Breast epithelium (tissue), 4 donors: Measurements from ENCODE around the gene HEATR5A. TPM values are rescaled to one million over a fixed set of nuclear protein-coding genes. Genes with fewer than 3 reads are reported as not detected.

ENCODE experiments used
- DNase-seq, 2 donors: peaks; one replicate each; pipeline ENCODE4 v3.0.0-alpha.2; 2019; ENCODE audit warnings: low spot score in 2 of 2
- H3K27ac ChIP-seq, 2 donors: fragments of 200-600 bp; sonication (generic) in 1 of 2; one replicate each; pipeline ENCODE4 v1.5.1; 2016 to 2019; ENCODE audit warnings: mild to moderate bottlenecking in 1 of 2
- H3K27me3 ChIP-seq, 2 donors: fragments of 200-600 bp; sonication (generic) in 1 of 2; one replicate each; pipeline versions ENCODE4 v1.5.1 to v1.6.0; 2017 to 2019; ENCODE audit warnings: control low read depth in 1 of 2, mild to moderate bottlenecking in 1 of 2
- H3K36me3 ChIP-seq: fragments of 200-600 bp; one replicate; pipeline ENCODE4 v1.5.1; 2019
- H3K4me1 ChIP-seq, 2 donors: fragments of 200-600 bp; sonication (generic); one replicate each; pipeline ENCODE4 v1.5.1; 2016 to 2019; ENCODE audit warnings: control low read depth in 1 of 2
- H3K4me3 ChIP-seq, 3 donors: fragments of 200-600 bp; sonication (generic); 1 replicate in 2 of 3; 2 replicates in 1 of 3; pipeline ENCODE4 v1.5.1; 2016 to 2019; ENCODE audit warnings: mild to moderate bottlenecking in 3 of 3, moderate library complexity in 2 of 3
- H3K9me3 ChIP-seq, 2 donors: fragments of 200-600 bp; sonication (generic) in 1 of 2; one replicate each; pipeline ENCODE4 v1.5.1; 2016 to 2019; ENCODE audit warnings: control low read depth in 1 of 2
- POLR2A ChIP-seq: fragments of 450-650 bp; IDR thresholded peaks from one replicate; pipeline ENCODE4 v1.6.1; 2016; ENCODE audit warnings: antibody characterized with exemption, mild to moderate bottlenecking, moderate library complexity
- POLR2AphosphoS5 ChIP-seq, 3 donors: sonication (generic); formaldehyde crosslinking; IDR thresholded peaks; one replicate each; pipeline ENCODE4 v1.6.1; 2017; ENCODE audit warnings: antibody characterized with exemption in 3 of 3
- intact Hi-C: fragments of 100-400 bp; cut with DNase I; formaldehyde crosslinking; loops from one replicate; pipeline ENCODE4 v1.15.1; 2023; ENCODE audit warnings: low total_unique reads
- total RNA-seq, 3 donors: library from RNA; depleted of rRNA; stranded (reverse); fragments of >200 nt; gene quantifications; one replicate each; pipeline ENCODE4 v1.1.0, GENCODE V29; 2016
- TF ChIP-seq, protein P1 (sequence below), 3 donors: fragments of 450-650 bp; IDR thresholded peaks; one replicate each; pipeline ENCODE4 v1.5.1; 2016 to 2017; ENCODE audit warnings: antibody characterized with exemption in 3 of 3, mild to moderate bottlenecking in 3 of 3, moderate library complexity in 3 of 3

Gene HEATR5A
- total RNA-seq, 3 donors from 2014 or later: 24.6 to 43.9 (median 34.7) TPM

DNA sequence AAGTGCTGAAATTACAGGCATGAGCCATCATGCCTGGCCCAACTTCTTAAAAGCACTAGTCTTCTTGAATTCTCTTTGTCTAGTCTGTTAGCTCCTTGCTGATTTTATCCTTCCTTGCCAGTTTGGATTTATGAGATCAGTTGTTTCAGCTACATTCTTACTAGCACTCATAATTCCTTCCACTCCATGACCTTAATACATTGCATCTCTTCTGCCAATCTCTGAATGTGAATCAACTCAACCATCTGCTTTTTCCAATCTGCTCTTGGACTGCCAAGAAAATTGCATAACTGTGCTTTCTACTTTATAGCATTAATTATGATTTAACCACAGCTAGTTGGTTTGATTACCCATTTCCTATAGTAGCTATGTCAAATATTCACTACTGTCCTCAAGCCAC is 14.9 kb upstream of the HEATR5A start:
- no peaks in the 10 kb centered on the region for H3K27me3 ChIP-seq
- intact Hi-C loops: no loop called here
- H3K9me3 ChIP-seq: no peaks in the 10 kb centered on the region
- H3K4me3 ChIP-seq: no peak overlapping the region
- TF ChIP-seq POLR2AphosphoS5 (IDR thresholded peaks at IDR 0.05): peak in 1 of 3 donors; percentile 42
- no peak for TF ChIP-seq POLR2A
- H3K36me3 ChIP-seq: no peaks in the 10 kb centered on the region
- no peaks in the 10 kb centered on the region for H3K4me1 ChIP-seq
- H3K27ac ChIP-seq: peak overlapping the region in 1 of 2 donors; percentile 35
- no peak for DNase-seq

DNA sequence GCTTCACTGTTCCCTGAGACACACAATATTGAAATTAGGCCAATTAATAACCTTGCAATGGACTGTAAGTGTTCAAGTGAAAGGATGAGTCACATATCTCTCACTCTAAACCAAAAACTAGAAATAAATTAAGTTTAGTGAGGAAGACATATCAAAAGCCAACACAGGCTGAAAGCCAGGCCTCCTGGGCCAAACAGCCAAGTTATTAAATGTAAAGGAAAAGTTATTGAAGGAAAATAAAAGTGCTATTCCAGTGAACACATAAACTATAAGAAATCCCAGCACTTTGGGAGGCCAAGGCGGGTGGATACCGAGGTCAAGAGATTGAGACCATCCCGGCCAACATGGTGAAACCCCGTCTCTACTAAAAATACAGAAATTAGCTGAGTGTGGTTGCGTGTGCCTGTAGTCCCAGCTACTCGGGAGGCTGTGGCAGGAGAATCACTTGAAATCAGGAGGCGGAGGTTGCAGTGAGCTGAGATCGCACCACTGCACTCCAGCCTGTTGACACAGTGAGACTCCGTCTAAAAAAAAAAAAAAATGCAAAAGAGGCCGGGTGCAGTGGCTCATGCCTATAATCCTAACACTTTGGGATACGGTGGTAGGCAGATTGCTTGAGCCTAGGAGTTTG is 10.4 kb upstream of the HEATR5A start:
- intact Hi-C loops: no loop called here
- Histone ChIP-seq H3K4me1 (no peaks in the 10 kb centered on the region), H3K27ac (no peak overlapping the region), H3K27me3 (no peaks in the 10 kb centered on the region), H3K9me3 (no peaks in the 10 kb centered on the region), H3K4me3 (no peak overlapping the region), H3K36me3 (no peaks in the 10 kb centered on the region)
- TF ChIP-seq, protein P1, sequence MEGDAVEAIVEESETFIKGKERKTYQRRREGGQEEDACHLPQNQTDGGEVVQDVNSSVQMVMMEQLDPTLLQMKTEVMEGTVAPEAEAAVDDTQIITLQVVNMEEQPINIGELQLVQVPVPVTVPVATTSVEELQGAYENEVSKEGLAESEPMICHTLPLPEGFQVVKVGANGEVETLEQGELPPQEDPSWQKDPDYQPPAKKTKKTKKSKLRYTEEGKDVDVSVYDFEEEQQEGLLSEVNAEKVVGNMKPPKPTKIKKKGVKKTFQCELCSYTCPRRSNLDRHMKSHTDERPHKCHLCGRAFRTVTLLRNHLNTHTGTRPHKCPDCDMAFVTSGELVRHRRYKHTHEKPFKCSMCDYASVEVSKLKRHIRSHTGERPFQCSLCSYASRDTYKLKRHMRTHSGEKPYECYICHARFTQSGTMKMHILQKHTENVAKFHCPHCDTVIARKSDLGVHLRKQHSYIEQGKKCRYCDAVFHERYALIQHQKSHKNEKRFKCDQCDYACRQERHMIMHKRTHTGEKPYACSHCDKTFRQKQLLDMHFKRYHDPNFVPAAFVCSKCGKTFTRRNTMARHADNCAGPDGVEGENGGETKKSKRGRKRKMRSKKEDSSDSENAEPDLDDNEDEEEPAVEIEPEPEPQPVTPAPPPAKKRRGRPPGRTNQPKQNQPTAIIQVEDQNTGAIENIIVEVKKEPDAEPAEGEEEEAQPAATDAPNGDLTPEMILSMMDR (IDR thresholded peaks at IDR 0.05): no peak
- TF ChIP-seq POLR2AphosphoS5 (IDR thresholded peaks at IDR 0.05) (no peak), POLR2A (no peak)
- no peak for DNase-seq

DNA sequence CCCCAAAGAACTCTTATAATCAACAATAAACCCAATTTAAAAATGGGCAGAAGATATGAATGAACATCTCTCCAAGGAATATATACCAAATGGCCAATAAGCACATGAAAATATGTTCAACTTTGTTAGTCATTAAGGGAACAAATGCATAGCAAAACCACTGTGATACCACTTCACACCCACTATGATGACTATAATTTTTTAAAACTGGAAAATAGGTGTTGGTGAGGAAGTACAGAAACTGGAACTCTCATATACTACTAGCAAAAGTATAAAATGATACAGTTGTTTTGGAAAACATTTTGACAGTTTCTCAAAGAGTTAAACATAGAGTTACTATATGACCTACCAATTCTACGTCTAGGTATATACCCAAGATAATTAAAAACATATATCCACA is 9.4 kb upstream of the HEATR5A start:
- no peaks in the 10 kb centered on the region for H3K9me3 ChIP-seq

DNA sequence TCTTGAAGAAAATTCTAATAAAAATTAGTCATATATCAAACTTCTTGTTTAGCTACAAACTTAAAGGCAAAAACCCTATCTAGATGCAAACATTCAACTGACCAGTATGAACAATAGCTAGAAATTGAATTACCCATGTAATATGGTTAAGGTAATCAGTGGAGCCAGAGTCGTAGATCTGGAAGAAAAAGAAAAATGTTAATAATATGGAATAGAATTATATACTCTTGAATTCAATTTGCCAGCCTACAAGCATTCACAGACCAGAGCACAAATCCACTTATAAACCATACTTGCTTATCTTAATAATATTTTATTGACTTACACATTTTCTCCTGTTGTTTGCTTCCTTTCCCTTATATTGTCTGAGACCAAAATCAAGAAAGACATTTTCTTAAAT is 7.7 kb upstream of the HEATR5A start:
- DNase-seq: no peak
- TF ChIP-seq, protein P1 (IDR thresholded peaks at IDR 0.05): no peak
- H3K36me3 ChIP-seq: no peaks in the 10 kb centered on the region
- intact Hi-C loops: no loop called here
- H3K4me3 ChIP-seq: no peak overlapping the region
- no peaks in the 10 kb centered on the region for H3K9me3 ChIP-seq
- H3K27me3 ChIP-seq: no peaks in the 10 kb centered on the region
- H3K4me1 ChIP-seq: no peaks in the 10 kb centered on the region
- H3K27ac ChIP-seq: no peak overlapping the region

More for the DNA sequence above, 9.4 kb upstream of the HEATR5A start:
- Histone ChIP-seq H3K27me3 (no peaks in the 10 kb centered on the region), H3K4me3 (no peak overlapping the region), H3K27ac (no peak overlapping the region), H3K36me3 (no peaks in the 10 kb centered on the region), H3K4me1 (no peaks in the 10 kb centered on the region)
- DNase-seq: no peak
- intact Hi-C loops: no loop called here
- no peak for TF ChIP-seq POLR2A
- TF ChIP-seq, protein P1 (IDR thresholded peaks at IDR 0.05): no peak
- no peak for TF ChIP-seq POLR2AphosphoS5 (IDR thresholded peaks at IDR 0.05)

DNA sequence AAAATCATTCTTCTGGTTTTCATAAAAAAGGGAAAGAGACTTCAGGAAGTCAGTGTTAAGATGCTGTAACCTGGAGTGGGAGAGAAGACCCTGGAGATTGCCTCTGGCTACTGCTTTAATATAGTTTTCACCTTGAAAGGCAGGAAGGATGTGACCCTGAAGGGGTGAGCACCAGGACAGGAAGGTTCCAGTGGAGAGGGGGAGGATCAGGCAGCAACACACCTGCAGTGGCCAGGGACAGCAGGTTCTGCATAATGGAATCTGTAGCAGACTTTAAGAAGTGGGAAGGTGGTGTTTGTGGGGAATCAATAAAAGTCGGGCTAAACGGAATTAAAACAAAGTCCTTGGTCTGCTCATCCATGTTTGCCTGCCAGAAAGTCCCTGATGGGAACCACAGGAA is 6.3 kb upstream of the HEATR5A start:
- no peaks in the 10 kb centered on the region for H3K27me3 ChIP-seq
- intact Hi-C loops: no loop called here
- no peak overlapping the region for H3K4me3 ChIP-seq
- H3K27ac ChIP-seq: no peak overlapping the region
- no peaks in the 10 kb centered on the region for H3K9me3 ChIP-seq
- TF ChIP-seq POLR2AphosphoS5 (IDR thresholded peaks at IDR 0.05) (no peak), POLR2A (no peak)
- TF ChIP-seq, protein P1 (IDR thresholded peaks at IDR 0.05): no peak
- H3K36me3 ChIP-seq: no peaks in the 10 kb centered on the region
- no peaks in the 10 kb centered on the region for H3K4me1 ChIP-seq
- DNase-seq: no peak

DNA sequence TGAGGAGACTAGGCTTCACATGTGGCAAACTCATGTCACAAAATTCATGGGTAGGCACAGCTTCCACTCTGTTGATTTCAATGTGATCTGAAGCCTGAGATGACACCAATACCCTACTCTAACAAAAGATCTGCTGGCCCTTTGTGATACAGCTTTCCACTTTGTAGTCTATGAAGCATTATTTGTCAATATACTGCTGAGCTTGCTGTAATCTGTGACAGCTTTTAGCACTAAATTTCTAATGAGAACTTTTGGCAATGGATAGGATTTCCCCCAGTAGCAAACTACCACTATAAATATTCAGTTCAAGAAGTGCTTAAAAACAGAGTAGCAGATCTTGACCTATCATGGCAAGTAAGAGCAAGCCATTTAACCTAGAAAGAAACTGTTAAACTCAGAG is 5.6 kb upstream of the HEATR5A start:
- Histone ChIP-seq H3K4me3 (no peak overlapping the region), H3K4me1 (no peaks in the 10 kb centered on the region), H3K27me3 (no peaks in the 10 kb centered on the region), H3K9me3 (no peaks in the 10 kb centered on the region), H3K36me3 (no peaks in the 10 kb centered on the region), H3K27ac (no peak overlapping the region)
- no peak for DNase-seq
- TF ChIP-seq POLR2AphosphoS5 (IDR thresholded peaks at IDR 0.05): no peak
- TF ChIP-seq, protein P1 (IDR thresholded peaks at IDR 0.05): no peak
- TF ChIP-seq POLR2A: no peak
- intact Hi-C loops: no loop called here
